HCT116 (cell line): ENCODE measurements around the gene OR6B3. TPM values are rescaled to one million over a fixed set of nuclear protein-coding genes. Genes with fewer than 3 reads are reported as not detected.

Experiments used
- total RNA-seq: library from RNA; stranded (reverse); gene quantifications from one replicate; pipeline ENCODE4 v1.2.1, GENCODE V29; 2021; ENCODE audit not compliant: unreplicated experiment

OR6B3 gene
- total RNA-seq, 1 experiment from 2014 or later = not detected

Other genes starting within 250 kb of the OR6B3 start
- gene NDUFA10, start 28.2 kb downstream of the OR6B3 start, total RNA-seq = 155 TPM
- gene OR6B2, start 23.1 kb downstream of the OR6B3 start, total RNA-seq = not detected
- gene COPS9, start 82.8 kb upstream of the OR6B3 start, total RNA-seq = 111 TPM
- not detected for gene OTOS, start 87.1 kb upstream of the OR6B3 start, total RNA-seq